A673 (cell line): Measurements from ENCODE around the gene CST6. TPM values are rescaled to one million over a fixed set of nuclear protein-coding genes. Genes with fewer than 3 reads are reported as not detected.

Source experiments
- BruUV-seq: library from RNA; stranded (reverse); fragments of 400-500 nt; replicated peaks from 2 replicates; lab custom pipeline; 2021; lab: Mats Ljungman, UMichigan
- CTCF ChIA-PET: fragments of 300-600 bp; sonication (Branson Sonifier 250); formaldehyde crosslinking; loops from one replicate; lab custom pipeline; 2022; ENCODE audit warnings: antibody characterized with exemption; lab: Charles Lee
- POLR2A ChIA-PET: fragments of 300-600 bp; sonication (Branson Sonifier 250); formaldehyde crosslinking; loops from one replicate; lab custom pipeline; 2022; ENCODE audit warnings: antibody characterized with exemption; ENCODE audit not compliant: low non-redundant PET; lab: Charles Lee
- DNase-seq: peaks from one replicate; pipeline ENCODE4 v3.0.0-alpha.2; 2015; ENCODE audit warnings: low spot score
- H3K27ac ChIP-seq: fragments of 200-600 bp; sonication (generic); 2 replicates; pipeline ENCODE4 v1.5.1; 2016; ENCODE audit warnings: mixed run types, low read depth, mild to moderate bottlenecking, mixed read lengths, antibody characterized with exemption, low read length; ENCODE audit not compliant: poor library complexity, severe bottlenecking
- H3K27me3 ChIP-seq: fragments of 200-600 bp; sonication (generic); replicated peaks from 2 replicates; pipeline ENCODE4 v1.6.1; 2017; ENCODE audit warnings: mixed run types, low read depth, mild to moderate bottlenecking, mixed read lengths, antibody characterized with exemption, low read length; ENCODE audit not compliant: insufficient read depth, poor library complexity
- H3K36me3 ChIP-seq: fragments of 200-600 bp; sonication (generic); 2 replicates; pipeline ENCODE4 v1.6.1; 2016; ENCODE audit warnings: mixed run types, mild to moderate bottlenecking, mixed read lengths, antibody characterized with exemption, low read length; ENCODE audit not compliant: insufficient read depth, poor library complexity, severe bottlenecking
- H3K4me1 ChIP-seq: fragments of 200-600 bp; sonication (generic); 2 replicates; pipeline ENCODE4 v1.6.1; 2017; ENCODE audit warnings: mixed run types, mild to moderate bottlenecking, mixed read lengths, antibody characterized with exemption, low read length; ENCODE audit not compliant: insufficient read depth, poor library complexity, severe bottlenecking
- H3K4me3 ChIP-seq: fragments of 200-600 bp; sonication (generic); 2 replicates; pipeline ENCODE4 v1.5.1; 2016; ENCODE audit warnings: low read depth, mixed run types, mild to moderate bottlenecking, mixed read lengths, low read length; ENCODE audit not compliant: poor library complexity, severe bottlenecking
- H3K9me3 ChIP-seq: fragments of 200-600 bp; sonication (generic); 2 replicates; pipeline ENCODE4 v1.6.1; 2016; ENCODE audit warnings: mixed run types, low read depth, mild to moderate bottlenecking, mixed read lengths, antibody characterized with exemption, low read length; ENCODE audit not compliant: poor library complexity, severe bottlenecking
- EZH2 ChIP-seq: fragments of 200-600 bp; sonication (generic); IDR thresholded peaks from 2 replicates; pipeline ENCODE4 v1.6.1; 2017; ENCODE audit warnings: borderline replicate concordance, low read depth, mild to moderate bottlenecking, mixed read lengths, antibody characterized with exemption, low read length; ENCODE audit not compliant: poor library complexity, severe bottlenecking
- intact Hi-C: fragments of 100-400 bp; cut with micrococcal nuclease; formaldehyde crosslinking; loops from one replicate; pipeline ENCODE4 v1.10.0; 2022; ENCODE audit not compliant: unreplicated experiment
- total RNA-seq: library from RNA; stranded (reverse); gene quantifications from 2 replicates; pipeline ENCODE4 v1.2.3, GENCODE V29; 2021
- TF ChIP-seq, protein P1 (sequence below): fragments of 300-800, 200-600 bp; sonication (generic); conservative IDR thresholded peaks from 2 replicates; pipeline ENCODE4 v1.5.1; 2017; ENCODE audit warnings: low read depth, mild to moderate bottlenecking, antibody characterized with exemption, low read length, moderate library complexity, mixed read lengths

CST6 gene
- total RNA-seq, 1 experiment from 2014 or later = 2.3 TPM

DNA sequence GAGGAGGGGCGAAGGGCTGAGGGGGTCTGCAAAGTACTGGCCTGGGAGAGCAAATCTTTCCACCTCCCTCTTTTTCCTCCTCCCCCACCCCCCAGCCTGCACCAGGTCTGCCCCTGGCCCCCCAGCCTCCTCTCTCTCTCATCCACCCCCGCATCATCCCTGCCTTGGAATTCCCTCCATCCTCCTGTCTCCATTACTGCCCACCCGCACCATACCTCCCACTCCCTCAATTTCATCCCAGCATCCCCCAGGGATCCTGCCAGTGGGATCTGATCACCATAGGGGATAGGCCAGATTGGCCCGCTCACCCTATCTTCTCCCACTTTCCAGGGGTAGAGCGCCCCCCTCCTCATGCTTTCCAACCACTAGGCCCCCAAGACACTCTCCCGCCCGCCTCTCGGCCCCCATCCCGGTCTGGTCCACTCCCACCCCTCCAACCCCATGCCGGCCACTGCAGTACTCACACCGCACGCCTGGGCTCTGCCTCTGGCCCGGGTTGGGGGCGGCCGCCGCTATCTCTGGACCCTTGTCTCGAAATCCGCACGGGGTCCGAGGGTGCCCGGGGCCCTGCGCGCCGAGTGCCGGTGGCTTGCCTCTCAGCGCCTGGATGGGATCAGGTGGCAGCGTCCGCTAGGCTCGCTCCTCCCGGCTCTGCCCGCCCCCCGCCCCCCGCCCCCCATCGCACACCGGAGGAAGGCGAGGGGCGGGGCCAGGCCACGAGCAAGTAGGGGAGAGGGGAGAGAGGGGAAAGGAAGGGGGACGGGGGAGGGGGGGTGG is 36.9 kb downstream of the CST6 start, which contains the start of gene GAL3ST3:
GAL3ST3 (minus strand) TSS at position 615 of the 777 bp plus-strand sequence. CDS start 3,746 bp downstream, outside the sequence.
- H3K27ac ChIP-seq = no peak within 1 kb of the TSS
- CTCF ChIA-PET = interaction anchor here (0.6 kb wide), 1 partner anchor 703 kb away, joined by 4 read pairs; no protein-coding TSS in a partner anchor
- no peak for DNase-seq
- no peaks in the 10 kb centered on the region for H3K27me3 ChIP-seq
- no TSS peak for BruUV-seq
- H3K4me1 ChIP-seq = peaks cover 22% of the 10 kb centered on the region
- intact Hi-C loops = no loop called here
- H3K4me3 ChIP-seq = peak within 1 kb of the TSS; percentile 42
- POLR2A ChIA-PET = no interaction called here
- H3K36me3 ChIP-seq = no peaks in the 10 kb centered on the region
- H3K9me3 ChIP-seq = no peaks in the 10 kb centered on the region
- TF ChIP-seq, protein P1, sequence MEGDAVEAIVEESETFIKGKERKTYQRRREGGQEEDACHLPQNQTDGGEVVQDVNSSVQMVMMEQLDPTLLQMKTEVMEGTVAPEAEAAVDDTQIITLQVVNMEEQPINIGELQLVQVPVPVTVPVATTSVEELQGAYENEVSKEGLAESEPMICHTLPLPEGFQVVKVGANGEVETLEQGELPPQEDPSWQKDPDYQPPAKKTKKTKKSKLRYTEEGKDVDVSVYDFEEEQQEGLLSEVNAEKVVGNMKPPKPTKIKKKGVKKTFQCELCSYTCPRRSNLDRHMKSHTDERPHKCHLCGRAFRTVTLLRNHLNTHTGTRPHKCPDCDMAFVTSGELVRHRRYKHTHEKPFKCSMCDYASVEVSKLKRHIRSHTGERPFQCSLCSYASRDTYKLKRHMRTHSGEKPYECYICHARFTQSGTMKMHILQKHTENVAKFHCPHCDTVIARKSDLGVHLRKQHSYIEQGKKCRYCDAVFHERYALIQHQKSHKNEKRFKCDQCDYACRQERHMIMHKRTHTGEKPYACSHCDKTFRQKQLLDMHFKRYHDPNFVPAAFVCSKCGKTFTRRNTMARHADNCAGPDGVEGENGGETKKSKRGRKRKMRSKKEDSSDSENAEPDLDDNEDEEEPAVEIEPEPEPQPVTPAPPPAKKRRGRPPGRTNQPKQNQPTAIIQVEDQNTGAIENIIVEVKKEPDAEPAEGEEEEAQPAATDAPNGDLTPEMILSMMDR = no peak
- TF ChIP-seq EZH2 = no peak

- intact Hi-C loops = no loop called here
- Histone ChIP-seq H3K4me1 (peaks cover 21% of the 10 kb centered on the region), H3K36me3 (peaks cover 14% of the 10 kb centered on the region), H3K27ac (peak overlapping the region; percentile 89), H3K27me3 (no peaks in the 10 kb centered on the region), H3K4me3 (peak overlapping the region; percentile 99), H3K9me3 (no peaks in the 10 kb centered on the region)
- TF ChIP-seq EZH2 = no peak
- TF ChIP-seq, protein P1 = no peak
- CTCF ChIA-PET = interaction anchor here (0.6 to 1.4 kb wide), 2 partner anchors 22 to 160 kb away, joined by 5 to 11 read pairs; partner anchors contain the start of gene CCDC85B
- BruUV-seq = no TSS peak
- DNase-seq = no peak
- POLR2A ChIA-PET = interaction anchor here (0.6 kb wide), 2 partner anchors 15 to 219 kb away, joined by 3 to 5 read pairs; no protein-coding TSS in a partner anchor
Observed at GRCh38 chr11:66050581-66051231, 38.9 kb downstream of the CST6 start.

DNA sequence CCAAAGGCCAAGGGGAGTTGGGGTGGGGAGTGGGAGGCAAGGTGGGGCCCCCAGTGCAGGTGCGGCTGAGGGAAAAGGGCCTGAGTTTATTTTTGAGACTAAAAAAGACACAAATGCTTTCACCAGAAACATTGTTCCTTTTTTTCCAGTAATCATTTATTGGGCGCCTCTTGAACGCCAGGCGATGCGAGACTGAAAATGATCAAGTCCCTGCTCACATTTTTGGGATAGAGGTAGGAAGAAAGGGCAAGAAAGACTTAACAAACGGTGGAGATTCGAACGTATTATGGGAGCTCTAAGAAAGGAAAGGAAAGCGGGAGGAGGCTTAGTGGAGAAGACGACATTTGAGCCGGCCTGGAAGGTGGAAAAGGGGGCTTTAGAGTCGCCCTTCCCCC is 39.6 kb downstream of the CST6 start:
- intact Hi-C loops = no loop called here
- H3K27me3 ChIP-seq = no peaks in the 10 kb centered on the region
- H3K36me3 ChIP-seq = peaks cover 21% of the 10 kb centered on the region
- no peak for DNase-seq
- ChIA-PET CTCF (interaction anchor here (0.6 to 1.4 kb wide), 2 partner anchors 85 to 160 kb away, joined by 3 to 5 read pairs; partner anchors contain the start of gene CCDC85B), POLR2A (interaction anchor here (0.6 kb wide), 2 partner anchors 16 to 262 kb away, joined by 3 to 5 read pairs; no protein-coding TSS in a partner anchor)
- BruUV-seq = no TSS peak
- H3K4me3 ChIP-seq = peak overlapping the region; percentile 99
- H3K9me3 ChIP-seq = no peaks in the 10 kb centered on the region
- peaks cover 21% of the 10 kb centered on the region for H3K4me1 ChIP-seq
- H3K27ac ChIP-seq = peak overlapping the region; percentile 89
- TF ChIP-seq, protein P1 = no peak
- no peak for TF ChIP-seq EZH2
